ENCODE measurements around the gene WEE1.
"Not testable (repeated sequence)": the region's sequence is repeated elsewhere in the genome, so short reads cannot be mapped to it uniquely, and the experiment has no call there.

GRCh38 chr11:9549216-9549615 lies 24.3 kb upstream of the WEE1 start:
- not testable (repeated sequence) for TF ChIP-seq CTCF (IDR thresholded peaks at IDR 0.05; ENCODE audit: low read depth, low read length); POLR2A (IDR thresholded peaks at IDR 0.05; ENCODE audit: extremely low read depth, insufficient read length); MAX (IDR thresholded peaks at IDR 0.05; ENCODE audit: low read depth, low read length); MYC (IDR thresholded peaks at IDR 0.05; ENCODE audit: low read depth, low read length)
